Adrenal gland (tissue), 5 donors: ENCODE data around the gene HMBS.

Experiments used
- CTCF ChIP-seq, 6 experiments: fragments of 450-650 bp in 4 of 6; fragments of 200-600 bp in 2 of 6; sonication (generic) in 1 of 6; IDR thresholded peaks; 1 replicate in 5 of 6; 2 replicates in 1 of 6; pipeline versions ENCODE4 v1.5.1 to v1.8.0; 2016 to 2021; ENCODE audit warnings: antibody characterized with exemption in 6 of 6, mild to moderate bottlenecking in 2 of 6, moderate library complexity in 1 of 6
- POLR2A ChIP-seq, 2 donors: fragments of 450-650 bp; IDR thresholded peaks; one replicate each; pipeline ENCODE4 v1.6.1; 2017; ENCODE audit warnings: antibody characterized with exemption in 2 of 2, mild to moderate bottlenecking in 2 of 2, moderate library complexity in 1 of 2
- donor health status: DM: no; HTN: no; CAD: no.

- TF ChIP-seq CTCF (IDR thresholded peaks at IDR 0.05): no peak
- TF ChIP-seq POLR2A (IDR thresholded peaks at IDR 0.05): no peak
Measured at GRCh38 chr11:119077839-119078238, 6.8 kb upstream of the HMBS start.
